ENCODE data around the gene FGG.

DNA sequence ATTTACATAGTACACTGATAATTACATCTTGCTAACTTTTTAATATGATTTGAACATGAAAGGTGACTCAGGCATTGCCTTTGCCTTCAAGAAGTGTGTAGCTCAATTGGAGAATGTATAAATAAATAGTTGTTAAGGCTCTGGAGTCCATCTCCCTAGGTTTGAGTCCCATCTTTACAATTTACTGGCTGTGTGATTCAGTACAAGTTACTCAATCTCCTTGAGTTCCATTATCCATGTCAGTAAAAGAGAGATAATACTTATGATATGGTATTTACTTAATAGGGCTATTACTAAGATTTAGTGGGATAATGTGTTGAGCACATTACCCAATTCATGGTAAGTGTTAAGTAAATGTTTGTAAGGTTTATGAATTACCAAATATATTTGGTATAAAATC lies 1.9 kb upstream of the FGG start:
- no peak for TF ChIP-seq POLR2A (IDR thresholded peaks at IDR 0.05)
- TF ChIP-seq, protein P1, sequence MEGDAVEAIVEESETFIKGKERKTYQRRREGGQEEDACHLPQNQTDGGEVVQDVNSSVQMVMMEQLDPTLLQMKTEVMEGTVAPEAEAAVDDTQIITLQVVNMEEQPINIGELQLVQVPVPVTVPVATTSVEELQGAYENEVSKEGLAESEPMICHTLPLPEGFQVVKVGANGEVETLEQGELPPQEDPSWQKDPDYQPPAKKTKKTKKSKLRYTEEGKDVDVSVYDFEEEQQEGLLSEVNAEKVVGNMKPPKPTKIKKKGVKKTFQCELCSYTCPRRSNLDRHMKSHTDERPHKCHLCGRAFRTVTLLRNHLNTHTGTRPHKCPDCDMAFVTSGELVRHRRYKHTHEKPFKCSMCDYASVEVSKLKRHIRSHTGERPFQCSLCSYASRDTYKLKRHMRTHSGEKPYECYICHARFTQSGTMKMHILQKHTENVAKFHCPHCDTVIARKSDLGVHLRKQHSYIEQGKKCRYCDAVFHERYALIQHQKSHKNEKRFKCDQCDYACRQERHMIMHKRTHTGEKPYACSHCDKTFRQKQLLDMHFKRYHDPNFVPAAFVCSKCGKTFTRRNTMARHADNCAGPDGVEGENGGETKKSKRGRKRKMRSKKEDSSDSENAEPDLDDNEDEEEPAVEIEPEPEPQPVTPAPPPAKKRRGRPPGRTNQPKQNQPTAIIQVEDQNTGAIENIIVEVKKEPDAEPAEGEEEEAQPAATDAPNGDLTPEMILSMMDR (IDR thresholded peaks at IDR 0.05) = no peak

Measured in heart left ventricle (tissue), 13 donors.